GM21447 (cell line): ENCODE data around the gene GINM1.

ENCODE experiments used
- ATAC-seq: cut with Tn5 transposase; IDR thresholded peaks from one replicate; pipeline ENCODE4 v1.9.1; 2021; ENCODE audit not compliant: unreplicated experiment

GINM1 gene

GRCh38 chr6:149593408-149593807 lies 27.2 kb downstream of the GINM1 start:
- ATAC-seq: no peak

- no peak for ATAC-seq
Measured at GRCh38 chr6:149600508-149600907, 34.3 kb downstream of the GINM1 start.

GRCh38 chr6:149608381-149608982 lies 42.3 kb downstream of the GINM1 start:
- no peak for ATAC-seq

GRCh38 chr6:149614337-149614736 lies 48.2 kb downstream of the GINM1 start:
- no peak for ATAC-seq

- no peak for ATAC-seq
Measured at GRCh38 chr6:149615805-149616204, 49.6 kb downstream of the GINM1 start.

- ATAC-seq: no peak
Measured at GRCh38 chr6:149627672-149628071, 61.5 kb downstream of the GINM1 start.

GRCh38 chr6:149628875-149629510 lies 62.8 kb downstream of the GINM1 start:
- peak; percentile 82 for ATAC-seq

- no peak for ATAC-seq
Measured at GRCh38 chr6:149634315-149634714, 68.1 kb downstream of the GINM1 start.

- ATAC-seq: no peak
Measured at GRCh38 chr6:149636124-149636523, 69.9 kb downstream of the GINM1 start.
